GM23338 (cell line): ENCODE results near the gene SIRT4. TPM values are rescaled to one million over a fixed set of nuclear protein-coding genes. Genes with fewer than 3 reads are reported as not detected.
A peak's percentile ranks its signal among the peaks of the same experiment; 100 is the strongest.

ENCODE experiments used
- ATAC-seq: fragments of 200-7000 bp; cut with Tn5 transposase; 3 replicates; pipeline ENCODE4 v1.9.1; 2020
- DNase-seq: peaks from one replicate; pipeline ENCODE4 v3.0.0-alpha.2; 2015; ENCODE audit warnings: low spot score
- H2AFZ ChIP-seq: fragments of 200-600 bp; sonication (generic); 2 replicates; pipeline ENCODE4 v1.8.0; 2016; ENCODE audit warnings: antibody characterized with exemption, mild to moderate bottlenecking, moderate library complexity
- H3F3A ChIP-seq: fragments of 200-600 bp; sonication (generic); replicated peaks from 2 replicates; pipeline ENCODE4 v1.8.0; 2017; ENCODE audit warnings: antibody characterized with exemption, mixed run types, low read depth
- H3K27ac ChIP-seq: fragments of 200-600 bp; sonication (generic); 2 replicates; pipeline ENCODE4 v1.6.1; 2016; ENCODE audit warnings: low read depth
- H3K27me3 ChIP-seq: fragments of 200-600 bp; sonication (generic); 2 replicates; pipeline ENCODE4 v1.8.0; 2016; ENCODE audit warnings: mild to moderate bottlenecking, mixed run types, moderate library complexity; ENCODE audit not compliant: insufficient read depth
- H3K36me3 ChIP-seq: fragments of 200-600 bp; sonication (generic); 2 replicates; pipeline ENCODE4 v1.8.0; 2016; ENCODE audit warnings: mild to moderate bottlenecking; ENCODE audit not compliant: insufficient read depth
- H3K4me1 ChIP-seq: fragments of 200-600 bp; sonication (generic); 2 replicates; pipeline ENCODE4 v1.8.0; 2016; ENCODE audit warnings: mild to moderate bottlenecking, moderate library complexity; ENCODE audit not compliant: insufficient read depth
- H3K4me2 ChIP-seq: fragments of 200-600 bp; sonication (generic); 2 replicates; pipeline ENCODE4 v1.7.1; 2017; ENCODE audit warnings: mixed run types
- H3K4me3 ChIP-seq: fragments of 200-600 bp; sonication (generic); 2 replicates; pipeline ENCODE4 v1.6.1; 2016; ENCODE audit warnings: mixed run types
- H3K79me2 ChIP-seq: fragments of 200-600 bp; sonication (generic); replicated peaks from 2 replicates; pipeline ENCODE4 v1.8.0; 2017; ENCODE audit warnings: mild to moderate bottlenecking; ENCODE audit not compliant: insufficient read depth
- H3K9me2 ChIP-seq: fragments of 200-600 bp; sonication (generic); 2 replicates; pipeline ENCODE4 v1.8.0; 2017; ENCODE audit not compliant: insufficient read depth
- H4K20me1 ChIP-seq: fragments of 200-600 bp; sonication (generic); replicated peaks from 2 replicates; pipeline ENCODE4 v1.8.0; 2017; ENCODE audit warnings: mild to moderate bottlenecking; ENCODE audit not compliant: insufficient read depth
- H3K27ac Mint-ChIP-seq: 2 replicates; pipeline ENCODE4 v1.8.0; 2020; ENCODE audit warnings: inconsistent platforms, mild to moderate bottlenecking, moderate library complexity, mixed read lengths
- H3K27me3 Mint-ChIP-seq: 3 replicates; pipeline ENCODE4 v1.8.0; 2022; ENCODE audit warnings: low read depth, mild to moderate bottlenecking, moderate library complexity, mixed read lengths, inconsistent platforms; ENCODE audit not compliant: insufficient read depth, poor library complexity
- H3K36me3 Mint-ChIP-seq: 3 replicates; pipeline ENCODE4 v1.8.0; 2021; ENCODE audit warnings: low read depth, mild to moderate bottlenecking, inconsistent platforms, moderate library complexity, mixed read lengths
- H3K4me1 Mint-ChIP-seq: 3 replicates; pipeline ENCODE4 v1.8.0; 2020; ENCODE audit warnings: mild to moderate bottlenecking, inconsistent platforms, mixed read lengths
- H3K4me3 Mint-ChIP-seq: 3 replicates; pipeline ENCODE4 v1.8.0; 2021; ENCODE audit warnings: moderate library complexity, mild to moderate bottlenecking, inconsistent platforms, mixed read lengths
- H3K9me3 Mint-ChIP-seq: 3 replicates; pipeline ENCODE4 v1.8.0; 2020; ENCODE audit warnings: moderate library complexity, mild to moderate bottlenecking, inconsistent platforms, mixed read lengths
- REST ChIP-seq: IDR thresholded peaks from one replicate; pipeline ENCODE4 v1.6.1; 2018; ENCODE audit warnings: antibody characterized with exemption; ENCODE audit not compliant: unreplicated experiment
- ZNF114 ChIP-seq: fragments of 250-450 bp; sonication (Bioruptor Pico); IDR thresholded peaks from 2 replicates; pipeline ENCODE4 v1.5.0; 2020; ENCODE audit warnings: mild to moderate bottlenecking, moderate library complexity
- ZNF331 ChIP-seq: fragments of 250-450 bp; sonication (Bioruptor Pico); IDR thresholded peaks from 2 replicates; pipeline ENCODE4 v1.5.0; 2020; ENCODE audit warnings: low read depth, mild to moderate bottlenecking, moderate library complexity
- ZNF462 ChIP-seq: fragments of 250-450 bp; sonication (Bioruptor Pico); IDR thresholded peaks from 2 replicates; pipeline ENCODE4 v1.5.0; 2020; ENCODE audit warnings: mild to moderate bottlenecking, moderate library complexity
- polyA plus RNA-seq: library from polyadenylated mRNA; unstranded; fragments of >200 nt; fragmentation: Nextera tagmentation; extraction: Ambion mirVana; gene quantifications from 2 replicates; pipeline ENCODE4 v1.2.1, GENCODE V29; 2016
- total RNA-seq: library from RNA; depleted of rRNA; stranded (reverse); fragments of >200 nt; shearing (Covaris generic); gene quantifications from 2 replicates; pipeline ENCODE4 v1.2.3, GENCODE V29; 2014

Gene SIRT4
- total and polyA plus RNA-seq, 2 experiments from 2014 or later = 2.0 to 3.0 TPM

- TF ChIP-seq ZNF462 (CRISPR knock-in tag) (no peak), ZNF331 (CRISPR knock-in tag) (no peak), REST (no peak)
Measured at GRCh38 chr12:120266180-120266870, 35.8 kb upstream of the SIRT4 start (continued).

- ATAC-seq (no peak), DNase-seq (no peak)
- H3K27ac Mint-ChIP-seq = no peak overlapping the region; the same call in 1 of the 2 replicates
- Histone ChIP-seq H3K9me2 (no peaks in the 10 kb centered on the region), H3K4me1 (peaks cover 28% of the 10 kb centered on the region), H3F3A (peaks cover 22% of the 10 kb centered on the region), H3K27me3 (no peaks in the 10 kb centered on the region), H3K4me3 (no peak overlapping the region), H3K4me2 (no peak overlapping the region), H3K27ac (peak overlapping the region; percentile 42; the same call in 1 of the 2 replicates), H3K36me3 (no peaks in the 10 kb centered on the region), H2AFZ (peak overlapping the region; percentile 39; the same call in 1 of the 2 replicates), H4K20me1 (peaks cover 15% of the 10 kb centered on the region), H3K79me2 (peaks cover 24% of the 10 kb centered on the region)
- no peaks in the 10 kb centered on the region for H3K9me3 Mint-ChIP-seq
- peaks cover 36% of the 10 kb centered on the region for H3K4me1 Mint-ChIP-seq
- H3K36me3 Mint-ChIP-seq = no peaks in the 10 kb centered on the region; the same call in 2 of the 3 replicates
- H3K4me3 Mint-ChIP-seq = no peak overlapping the region
- H3K27me3 Mint-ChIP-seq = peaks cover 6% of the 10 kb centered on the region
- no peak for TF ChIP-seq ZNF114 (CRISPR knock-in tag)
Measured at GRCh38 chr12:120267736-120268135, 34.4 kb upstream of the SIRT4 start.
